H9 (cell line): ENCODE data around the gene ADAM30. TPM values are rescaled to one million over a fixed set of nuclear protein-coding genes. Genes with fewer than 3 reads are reported as not detected.

Experiments used
- DNase-seq: peaks from one replicate; pipeline ENCODE4 v3.0.0-alpha.2; 2017
- H2AFZ ChIP-seq: one replicate; pipeline ENCODE4 v1.6.1; 2013; ENCODE audit warnings: mild to moderate bottlenecking, low read length, control low read depth, moderate library complexity
- H2AK5ac ChIP-seq: 2 replicates; pipeline ENCODE4 v1.6.1; 2013; ENCODE audit warnings: low read length, control low read depth, mixed read lengths; ENCODE audit not compliant: insufficient read length
- H2BK120ac ChIP-seq: one replicate; pipeline ENCODE4 v1.6.1; 2013; ENCODE audit warnings: low read depth, mild to moderate bottlenecking, low read length, control low read depth, inconsistent platforms; ENCODE audit not compliant: poor library complexity, severe bottlenecking
- H2BK12ac ChIP-seq: 2 replicates; pipeline ENCODE4 v1.6.1; 2013; ENCODE audit warnings: low read length, control low read depth, mixed read lengths, low read depth; ENCODE audit not compliant: insufficient read length
- H2BK15ac ChIP-seq: 2 replicates; pipeline ENCODE4 v1.6.1; 2013; ENCODE audit warnings: low read depth, low read length, control low read depth
- H2BK20ac ChIP-seq: one replicate; pipeline ENCODE4 v1.6.1; 2013; ENCODE audit warnings: low read depth, mild to moderate bottlenecking, low read length, control low read depth, inconsistent platforms; ENCODE audit not compliant: poor library complexity, severe bottlenecking
- H2BK5ac ChIP-seq: 2 replicates; pipeline ENCODE4 v1.6.1; 2013; ENCODE audit warnings: low read length, control low read depth, mixed read lengths; ENCODE audit not compliant: insufficient read length
- H3K14ac ChIP-seq: 2 replicates; pipeline ENCODE4 v1.6.1; 2013; ENCODE audit warnings: low read length, control low read depth; ENCODE audit not compliant: insufficient read depth
- H3K18ac ChIP-seq: 2 replicates; pipeline ENCODE4 v1.6.1; 2013; ENCODE audit warnings: low read depth, mild to moderate bottlenecking, mixed read lengths, low read length, control low read depth; ENCODE audit not compliant: insufficient read length
- H3K23ac ChIP-seq: 2 replicates; pipeline ENCODE4 v1.6.1; 2013; ENCODE audit warnings: low read length, control low read depth, mixed read lengths, low read depth; ENCODE audit not compliant: insufficient read length
- H3K23me2 ChIP-seq: 2 replicates; pipeline ENCODE4 v1.6.1; 2013; ENCODE audit warnings: low read depth, mild to moderate bottlenecking, mixed read lengths, low read length, control low read depth; ENCODE audit not compliant: insufficient read length, poor library complexity, severe bottlenecking
- H3K27ac ChIP-seq: 2 replicates; pipeline ENCODE4 v1.5.1; 2013; ENCODE audit warnings: low read length, control low read depth, mixed read lengths, low read depth; ENCODE audit not compliant: insufficient read length
- H3K27me3 ChIP-seq: 2 replicates; pipeline ENCODE4 v1.6.1; 2013; ENCODE audit warnings: low read length, control low read depth, inconsistent platforms; ENCODE audit not compliant: insufficient read depth
- H3K4ac ChIP-seq: 2 replicates; pipeline ENCODE4 v1.6.1; 2013; ENCODE audit warnings: low read depth, mild to moderate bottlenecking, control low read depth, inconsistent platforms, low read length, moderate library complexity
- H3K4me1 ChIP-seq: 2 replicates; pipeline ENCODE4 v1.6.1; 2013; ENCODE audit warnings: low read length, control low read depth, inconsistent platforms; ENCODE audit not compliant: insufficient read depth
- H3K4me2 ChIP-seq: 2 replicates; pipeline ENCODE4 v1.6.1; 2013; ENCODE audit warnings: low read length, control low read depth, mixed read lengths; ENCODE audit not compliant: insufficient read length, insufficient read depth
- H3K56ac ChIP-seq: 2 replicates; pipeline ENCODE4 v1.6.1; 2013; ENCODE audit warnings: low read depth, mild to moderate bottlenecking, mixed read lengths, low read length, control low read depth; ENCODE audit not compliant: insufficient read length
- H3K79me1 ChIP-seq: 2 replicates; pipeline ENCODE4 v1.6.1; 2013; ENCODE audit warnings: low read depth, mild to moderate bottlenecking, moderate library complexity, low read length, control low read depth, inconsistent platforms; ENCODE audit not compliant: insufficient read depth, poor library complexity, severe bottlenecking
- H3K79me2 ChIP-seq: 2 replicates; pipeline ENCODE4 v1.6.1; 2013; ENCODE audit warnings: low read length, control low read depth, inconsistent platforms; ENCODE audit not compliant: insufficient read depth
- H3K9ac ChIP-seq: 2 replicates; pipeline ENCODE4 v1.6.1; 2013; ENCODE audit warnings: low read length, control low read depth, mixed read lengths; ENCODE audit not compliant: insufficient read length; ENCODE audit errors: extremely low read depth
- H3K9me3 ChIP-seq: one replicate; pipeline ENCODE4 v1.6.1; 2013; ENCODE audit warnings: low read depth, low read length, inconsistent platforms; ENCODE audit not compliant: control insufficient read depth
- H3T11ph ChIP-seq: one replicate; pipeline ENCODE4 v1.6.1; 2013; ENCODE audit warnings: mild to moderate bottlenecking, low read length, control low read depth, inconsistent platforms
- H4K20me1 ChIP-seq: one replicate; pipeline ENCODE4 v1.6.1; 2013; ENCODE audit not compliant: control insufficient read depth, insufficient read length, insufficient read depth
- H4K5ac ChIP-seq: 2 replicates; pipeline ENCODE4 v1.6.1; 2013; ENCODE audit warnings: low read depth, mild to moderate bottlenecking, mixed read lengths, low read length, control low read depth; ENCODE audit not compliant: insufficient read length
- H4K8ac ChIP-seq: replicated peaks from 2 replicates; pipeline ENCODE4 v1.6.1; 2013; ENCODE audit warnings: low read length, control low read depth, mixed read lengths, low read depth; ENCODE audit not compliant: insufficient read length
- H4K91ac ChIP-seq: 2 replicates; pipeline ENCODE4 v1.6.1; 2013; ENCODE audit warnings: low read depth, mild to moderate bottlenecking, moderate library complexity, mixed read lengths, low read length, control low read depth; ENCODE audit not compliant: insufficient read length
- H3K27ac Mint-ChIP-seq, 3 experiments: 2 replicates in 2 of 3; 3 replicates in 1 of 3; pipeline ENCODE4 v1.8.0; 2020 to 2021; ENCODE audit warnings: mixed read lengths in 3 of 3, mild to moderate bottlenecking in 1 of 3, moderate library complexity in 1 of 3
- H3K27me3 Mint-ChIP-seq: 2 replicates; pipeline ENCODE4 v1.8.0; 2021; ENCODE audit warnings: low read depth, mild to moderate bottlenecking, moderate library complexity, mixed read lengths
- H3K36me3 Mint-ChIP-seq, 3 experiments: 2 replicates in 2 of 3; 3 replicates in 1 of 3; pipeline ENCODE4 v1.8.0; 2020 to 2021; ENCODE audit warnings: low read depth in 3 of 3, mixed read lengths in 3 of 3; ENCODE audit not compliant: insufficient read depth in 1 of 3
- H3K4me1 Mint-ChIP-seq, 2 experiments: 2 replicates each; pipeline ENCODE4 v1.8.0; 2020; ENCODE audit warnings: mixed read lengths in 2 of 2
- H3K4me3 Mint-ChIP-seq, 2 experiments: 2 replicates in 1 of 2; 3 replicates in 1 of 2; pipeline ENCODE4 v1.8.0; 2020 to 2021; ENCODE audit warnings: mild to moderate bottlenecking in 2 of 2, mixed read lengths in 2 of 2, moderate library complexity in 1 of 2
- H3K9me3 Mint-ChIP-seq, 2 experiments: 2 replicates in 1 of 2; 3 replicates in 1 of 2; pipeline ENCODE4 v1.8.0; 2020; ENCODE audit warnings: mild to moderate bottlenecking in 2 of 2, mixed read lengths in 2 of 2, moderate library complexity in 1 of 2
- WGBS: extraction: QIAGEN DNeasy Blood & Tissue Kit; methylation state at CpG from one replicate; pipeline ENCODE4 v1.1.7; 2013; ENCODE audit warnings: missing lambda C conversion rate, low lambda C conversion rate, mixed read lengths; ENCODE audit not compliant: insufficient read length; ENCODE audit errors: extremely low coverage; 5-methylcytosine and 5-hydroxymethylcytosine counted together
- total RNA-seq: library from RNA; stranded (reverse); gene quantifications from 2 replicates; pipeline ENCODE4 v1.2.1, GENCODE V29; 2021
- TF ChIP-seq, protein P1 (sequence below): fragments of 200-600 bp; sonication (generic); conservative IDR thresholded peaks from 3 replicates; pipeline ENCODE4 v1.8.0; 2021; ENCODE audit warnings: antibody characterized with exemption, mild to moderate bottlenecking

ADAM30 gene
- total RNA-seq, 1 experiment from 2014 or later: not detected

DNA sequence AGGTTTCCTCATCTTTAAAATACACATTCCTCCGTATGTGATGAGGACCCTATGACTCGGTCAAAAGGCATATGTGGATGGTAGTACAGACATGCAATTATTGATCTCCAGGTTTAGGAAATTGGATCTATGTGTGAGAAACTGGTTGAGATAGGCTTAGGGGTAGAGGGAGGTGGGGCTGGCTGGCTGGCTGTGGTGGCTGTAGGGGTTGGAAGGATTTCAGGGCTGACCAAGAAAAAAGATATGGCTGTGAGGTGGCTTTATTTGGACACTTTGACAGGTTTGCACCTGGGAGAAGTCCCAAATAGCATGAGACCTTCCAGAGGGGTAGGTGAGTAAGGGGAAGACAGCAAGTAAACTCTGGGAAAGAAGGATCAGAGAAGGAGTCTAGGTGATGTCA is 39.6 kb upstream of the ADAM30 start:
- H3K56ac ChIP-seq: no peak overlapping the region
- H2BK12ac ChIP-seq: no peak overlapping the region
- no peak overlapping the region for H3K27ac ChIP-seq
- no peak for DNase-seq
- H3K23me2 ChIP-seq: no peaks in the 10 kb centered on the region
- H3K9me3 Mint-ChIP-seq: no peaks in the 10 kb centered on the region
- no peak overlapping the region for H3K9ac ChIP-seq
- no peak overlapping the region for H2BK20ac ChIP-seq
- no peaks in the 10 kb centered on the region for H3K4me1 ChIP-seq
- no peak overlapping the region for H2BK5ac ChIP-seq
- H3K36me3 Mint-ChIP-seq: peaks cover 36 to 44% (median 41%) of the 10 kb centered on the region in 3 experiments
- peak overlapping the region in 2 of 3 experiments; percentile 1 to 13; a peak in 4 of 7 replicates for H3K27ac Mint-ChIP-seq
- H3K79me1 ChIP-seq: no peaks in the 10 kb centered on the region
- H3K79me2 ChIP-seq: no peaks in the 10 kb centered on the region
- no peak overlapping the region for H3K23ac ChIP-seq
- no peaks in the 10 kb centered on the region for H3K9me3 ChIP-seq
- H4K8ac ChIP-seq: no peak overlapping the region
- H2AFZ ChIP-seq: no peak overlapping the region
- no peak overlapping the region for H2AK5ac ChIP-seq
- no peak overlapping the region for H4K91ac ChIP-seq
- no peak overlapping the region for H3T11ph ChIP-seq
- TF ChIP-seq, protein P1, sequence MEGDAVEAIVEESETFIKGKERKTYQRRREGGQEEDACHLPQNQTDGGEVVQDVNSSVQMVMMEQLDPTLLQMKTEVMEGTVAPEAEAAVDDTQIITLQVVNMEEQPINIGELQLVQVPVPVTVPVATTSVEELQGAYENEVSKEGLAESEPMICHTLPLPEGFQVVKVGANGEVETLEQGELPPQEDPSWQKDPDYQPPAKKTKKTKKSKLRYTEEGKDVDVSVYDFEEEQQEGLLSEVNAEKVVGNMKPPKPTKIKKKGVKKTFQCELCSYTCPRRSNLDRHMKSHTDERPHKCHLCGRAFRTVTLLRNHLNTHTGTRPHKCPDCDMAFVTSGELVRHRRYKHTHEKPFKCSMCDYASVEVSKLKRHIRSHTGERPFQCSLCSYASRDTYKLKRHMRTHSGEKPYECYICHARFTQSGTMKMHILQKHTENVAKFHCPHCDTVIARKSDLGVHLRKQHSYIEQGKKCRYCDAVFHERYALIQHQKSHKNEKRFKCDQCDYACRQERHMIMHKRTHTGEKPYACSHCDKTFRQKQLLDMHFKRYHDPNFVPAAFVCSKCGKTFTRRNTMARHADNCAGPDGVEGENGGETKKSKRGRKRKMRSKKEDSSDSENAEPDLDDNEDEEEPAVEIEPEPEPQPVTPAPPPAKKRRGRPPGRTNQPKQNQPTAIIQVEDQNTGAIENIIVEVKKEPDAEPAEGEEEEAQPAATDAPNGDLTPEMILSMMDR: no peak
- no peak overlapping the region for H3K4ac ChIP-seq
- no CpG with 5 or more reads among the region's 2 CpGs for WGBS
- H3K4me1 Mint-ChIP-seq: peaks cover 6 to 9% of the 10 kb centered on the region in 2 experiments
- no peak overlapping the region for H3K4me3 Mint-ChIP-seq
- no peak overlapping the region for H2BK15ac ChIP-seq
- H3K27me3 Mint-ChIP-seq: no peaks in the 10 kb centered on the region
- no peaks in the 10 kb centered on the region for H4K20me1 ChIP-seq
- no peaks in the 10 kb centered on the region for H3K27me3 ChIP-seq
- no peak overlapping the region for H3K4me2 ChIP-seq
- no peak overlapping the region for H3K18ac ChIP-seq
- H4K5ac ChIP-seq: no peak overlapping the region
- no peak overlapping the region for H3K14ac ChIP-seq
- no peak overlapping the region for H2BK120ac ChIP-seq
